ENCODE results near the gene PCDHGC5. TPM values are rescaled to one million over a fixed set of nuclear protein-coding genes. Genes with fewer than 3 reads are reported as not detected.
A peak's percentile ranks its signal among the peaks of the same experiment; 100 is the strongest.

The PCDHGC5 gene
- total RNA-seq, 1 experiment from 2014 or later = 0.40 TPM

- Histone ChIP-seq H3K36me3 (ENCODE audit: low read depth, low read length) (peaks cover 51% of the 10 kb centered on the region), H3K9me2 (replicated peaks; ENCODE audit: low read length) (no peaks in the 10 kb centered on the region), H3F3A (ENCODE audit: low read length, unreplicated experiment) (peaks cover 15% of the 10 kb centered on the region), H3K79me2 (ENCODE audit: low read length) (0 out of 2 replicates have a peak, but pooled peaks cover 6% of the 10 kb centered on the region), H3K4me3 (ENCODE audit: low read length) (no peak overlapping the region), H3K4me1 (ENCODE audit: insufficient read depth, low read length) (peaks cover 40% of the 10 kb centered on the region), H3K9me3 (ENCODE audit: low read length) (no peaks in the 10 kb centered on the region), H3K9ac (ENCODE audit: low read length) (no peak overlapping the region), H3K27me3 (ENCODE audit: low read length) (no peaks in the 10 kb centered on the region), H3K4me2 (ENCODE audit: low read length) (no peak overlapping the region), H3K27ac (ENCODE audit: low read length) (peak overlapping the region; percentile 25; the same call in 1 of the 2 replicates), H2AFZ (ENCODE audit: low read length) (no peak overlapping the region), H4K20me1 (ENCODE audit: low read length) (no peaks in the 10 kb centered on the region)
- peak; percentile 53 for ATAC-seq
- intact Hi-C loops (cut with micrococcal nuclease) = loop anchor here (1.0 kb wide), 3 partner anchors 128 to 195 kb away; partner anchors contain the start of genes PCDHGA1, PCDHGA5 and PCDHGB5
- peak; percentile 88 for DNase-seq
- TF ChIP-seq, protein P1, sequence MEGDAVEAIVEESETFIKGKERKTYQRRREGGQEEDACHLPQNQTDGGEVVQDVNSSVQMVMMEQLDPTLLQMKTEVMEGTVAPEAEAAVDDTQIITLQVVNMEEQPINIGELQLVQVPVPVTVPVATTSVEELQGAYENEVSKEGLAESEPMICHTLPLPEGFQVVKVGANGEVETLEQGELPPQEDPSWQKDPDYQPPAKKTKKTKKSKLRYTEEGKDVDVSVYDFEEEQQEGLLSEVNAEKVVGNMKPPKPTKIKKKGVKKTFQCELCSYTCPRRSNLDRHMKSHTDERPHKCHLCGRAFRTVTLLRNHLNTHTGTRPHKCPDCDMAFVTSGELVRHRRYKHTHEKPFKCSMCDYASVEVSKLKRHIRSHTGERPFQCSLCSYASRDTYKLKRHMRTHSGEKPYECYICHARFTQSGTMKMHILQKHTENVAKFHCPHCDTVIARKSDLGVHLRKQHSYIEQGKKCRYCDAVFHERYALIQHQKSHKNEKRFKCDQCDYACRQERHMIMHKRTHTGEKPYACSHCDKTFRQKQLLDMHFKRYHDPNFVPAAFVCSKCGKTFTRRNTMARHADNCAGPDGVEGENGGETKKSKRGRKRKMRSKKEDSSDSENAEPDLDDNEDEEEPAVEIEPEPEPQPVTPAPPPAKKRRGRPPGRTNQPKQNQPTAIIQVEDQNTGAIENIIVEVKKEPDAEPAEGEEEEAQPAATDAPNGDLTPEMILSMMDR (conservative IDR thresholded peaks at IDR 0.05; ENCODE audit: low read depth, low read length) = peak; percentile 98
- TF ChIP-seq EZH2 (IDR thresholded peaks at IDR 0.05; ENCODE audit: low read length, unreplicated experiment) = no peak
- no TSS peak for BruUV-seq (replicated peaks)
- POLR2A ChIA-PET (ENCODE audit: unreplicated experiment) = no interaction called here
- CTCF ChIA-PET = interaction anchor here (0.6 to 1.0 kb wide), 5 partner anchors 39 to 161 kb away, joined by 3 to 7 read pairs (median 5); partner anchors contain the start of genes PCDHGA5 and PCDHGB5
Measured at GRCh38 chr5:141524604-141525597, 36.0 kb downstream of the PCDHGC5 start.

GRCh38 chr5:141525653-141526052 lies 36.8 kb downstream of the PCDHGC5 start:
- Histone ChIP-seq H3K9me3 (ENCODE audit: low read length) (no peaks in the 10 kb centered on the region), H3K9ac (ENCODE audit: low read length) (no peak overlapping the region), H3K79me2 (ENCODE audit: low read length) (0 out of 2 replicates have a peak, but pooled peaks cover 6% of the 10 kb centered on the region), H3K4me1 (ENCODE audit: insufficient read depth, low read length) (peaks cover 33% of the 10 kb centered on the region), H3F3A (ENCODE audit: low read length, unreplicated experiment) (peaks cover 15% of the 10 kb centered on the region), H3K27me3 (ENCODE audit: low read length) (no peaks in the 10 kb centered on the region), H3K4me2 (ENCODE audit: low read length) (no peak overlapping the region), H3K9me2 (replicated peaks; ENCODE audit: low read length) (no peaks in the 10 kb centered on the region), H3K4me3 (ENCODE audit: low read length) (no peak overlapping the region), H2AFZ (ENCODE audit: low read length) (no peak overlapping the region), H4K20me1 (ENCODE audit: low read length) (no peaks in the 10 kb centered on the region), H3K27ac (ENCODE audit: low read length) (no peak overlapping the region), H3K36me3 (ENCODE audit: low read depth, low read length) (peaks cover 51% of the 10 kb centered on the region)
- no TSS peak for BruUV-seq (replicated peaks)
- POLR2A ChIA-PET (ENCODE audit: unreplicated experiment) = no interaction called here
- ATAC-seq = no peak
- intact Hi-C loops (cut with micrococcal nuclease) = no loop called here
- CTCF ChIA-PET = interaction anchor here (1.0 kb wide), 1 partner anchor 38 kb away, joined by 3 read pairs; no protein-coding TSS in a partner anchor
- no peak for DNase-seq
- no peak for TF ChIP-seq EZH2phosphoT487 (IDR thresholded peaks at IDR 0.05; ENCODE audit: borderline replicate concordance, low read length)
- TF ChIP-seq EZH2 (IDR thresholded peaks at IDR 0.05; ENCODE audit: low read length, unreplicated experiment) = no peak
- TF ChIP-seq, protein P1 (conservative IDR thresholded peaks at IDR 0.05; ENCODE audit: low read depth, low read length) = no peak
